GM12878 (cell line): ENCODE data around the gene RAP2C. TPM values are rescaled to one million over a fixed set of nuclear protein-coding genes. Genes with fewer than 3 reads are reported as not detected.

Experiments
- ATAC-seq: fragments of 200-7000 bp; cut with Tn5 transposase; 3 replicates; pipeline ENCODE4 v1.9.1; 2020; ENCODE audit warnings: mild to moderate bottlenecking, moderate library complexity
- BruUV-seq: library from RNA; stranded (reverse); fragments of 400-500 nt; replicated peaks from 2 replicates; lab custom pipeline; 2021; lab: Mats Ljungman, UMichigan
- CTCF ChIA-PET: fragments of 300-600 bp; sonication (Branson Sonifier 250); formaldehyde crosslinking; extraction: SDS; loops from one replicate; lab custom pipeline; 2021; ENCODE audit warnings: inconsistent platforms; lab: Yijun Ruan, JAX
- POLR2A ChIA-PET: fragments of 350-600 bp; formaldehyde crosslinking; extraction: SDS; loops from one replicate; lab custom pipeline; 2021; ENCODE audit warnings: inconsistent platforms; lab: Charles Lee
- RAD21 ChIA-PET: fragments of 300-600 bp; sonication (Branson Sonifier 250); formaldehyde crosslinking; loops from one replicate; lab custom pipeline; 2023; ENCODE audit warnings: antibody characterized with exemption; ENCODE audit not compliant: unreplicated experiment; lab: Charles Lee
- SMC1A ChIA-PET: fragments of 300-600 bp; sonication (Branson Sonifier 250); formaldehyde crosslinking; loops from one replicate; lab custom pipeline; 2023; ENCODE audit not compliant: unreplicated experiment, uncharacterized antibody; lab: Charles Lee
- DNase-seq: peaks from one replicate; pipeline ENCODE4 v3.0.0-alpha.2; 2011; ENCODE audit warnings: low read depth, low spot score
- FAIRE-seq: peaks from 3 replicates; lab custom pipeline; 2011; peaks lifted over from hg19 to GRCh38; lab: Jason Lieb, UNC
- H2AFZ ChIP-seq: 2 replicates; pipeline ENCODE4 v1.6.0; 2011; ENCODE audit warnings: low read depth, low read length, control low read depth; ENCODE audit not compliant: control insufficient read depth
- H3K27ac ChIP-seq: 2 replicates; pipeline ENCODE4 v1.5.1; 2011; ENCODE audit warnings: control low read depth; ENCODE audit not compliant: control insufficient read depth, insufficient read depth
- H3K27me3 ChIP-seq, 2 experiments: replicated peaks in 1 of 2; 2 replicates each; pipeline versions ENCODE4 v1.6.0 to v1.6.1; 2011; ENCODE audit warnings: low read length in 1 of 2; ENCODE audit not compliant: control insufficient read depth in 2 of 2, insufficient read depth in 2 of 2
- H3K36me3 ChIP-seq, 2 experiments: 2 replicates each; pipeline ENCODE4 v1.5.1; 2011; ENCODE audit warnings: low read length in 1 of 2; ENCODE audit not compliant: control insufficient read depth in 2 of 2, insufficient read depth in 2 of 2
- H3K4me1 ChIP-seq: 2 replicates; pipeline ENCODE4 v1.6.1; 2011; ENCODE audit warnings: mild to moderate bottlenecking, low read length, moderate library complexity, mixed read lengths; ENCODE audit not compliant: control insufficient read depth, insufficient read depth
- H3K4me2 ChIP-seq: 2 replicates; pipeline ENCODE4 v1.6.0; 2011; ENCODE audit warnings: control low read depth; ENCODE audit not compliant: control insufficient read depth, insufficient read depth
- H3K4me3 ChIP-seq: fragments of 200-600 bp; sonication (generic); 2 replicates; pipeline ENCODE4 v1.5.1; 2016
- H3K79me2 ChIP-seq: 2 replicates; pipeline ENCODE4 v1.6.0; 2011; ENCODE audit warnings: low read length; ENCODE audit not compliant: control insufficient read depth, insufficient read depth
- H3K9ac ChIP-seq: 2 replicates; pipeline ENCODE4 v1.8.0; 2011; ENCODE audit warnings: low read length, control low read depth, mixed read lengths; ENCODE audit not compliant: control insufficient read depth, insufficient read depth
- H3K9me3 ChIP-seq: replicated peaks from 3 replicates; pipeline ENCODE4 v1.5.1; 2011; ENCODE audit warnings: mild to moderate bottlenecking, low read length; ENCODE audit not compliant: control insufficient read depth, insufficient read depth
- H4K20me1 ChIP-seq: 2 replicates; pipeline ENCODE4 v1.6.0; 2011; ENCODE audit not compliant: control insufficient read depth, insufficient read depth
- ASH2L ChIP-seq: fragments of 300-600, 200-600 bp; sonication (generic); IDR thresholded peaks from 2 replicates; pipeline ENCODE4 v1.6.1; 2017; ENCODE audit warnings: low read depth, mild to moderate bottlenecking, borderline replicate concordance
- EP300 ChIP-seq, 2 experiments: fragments of 150-350 bp in 1 of 2; IDR thresholded peaks; 2 replicates each; pipeline ENCODE4 v1.6.1; 2011 to 2012; ENCODE audit warnings: low read depth in 2 of 2, low read length in 2 of 2, borderline replicate concordance in 1 of 2, improper control_type of control experiment in 1 of 2, inconsistent platforms in 1 of 2; ENCODE audit not compliant: control insufficient read depth in 1 of 2
- PAX8 ChIP-seq: fragments of 450-650 bp; IDR thresholded peaks from 2 replicates; pipeline ENCODE4 v1.6.1; 2017; ENCODE audit warnings: mild to moderate bottlenecking, moderate library complexity
- SRF ChIP-seq, 2 experiments: IDR thresholded peaks; 2 replicates each; pipeline ENCODE4 v1.6.1; 2011; ENCODE audit warnings: low read depth in 2 of 2, low read length in 2 of 2, mild to moderate bottlenecking in 1 of 2, moderate library complexity in 1 of 2
- WGBS: methylation state at CpG from one replicate; pipeline ENCODE4 v1.1.6; 2016; ENCODE audit warnings: low lambda C conversion rate; ENCODE audit not compliant: insufficient replicate concordance, insufficient coverage; ENCODE audit errors: missing lambda C conversion rate; 5-methylcytosine and 5-hydroxymethylcytosine counted together
- in situ Hi-C: fragments of 300-500 bp; cut with MboI; formaldehyde crosslinking; loops from 9 replicates; pipeline ENCODE4 v1.14.3; 2018; ENCODE audit warnings: mixed read lengths
- intact Hi-C: fragments of 100-400 bp; cut with micrococcal nuclease; formaldehyde crosslinking; loops from one replicate; pipeline ENCODE4 v1.14.2; 2022; ENCODE audit not compliant: unreplicated experiment
- polyA plus RNA-seq, 11 experiments: library from polyadenylated mRNA; depleted of rRNA in 4 of 11; unstranded in 6 of 11; stranded (reverse) in 5 of 11; fragments of >200 nt; fragmentation: Nextera tagmentation in 4 of 11; fragmentation: Illumina TruSeq in 1 of 11; extraction: Ambion mirVana in 4 of 11; extraction: Trizol in 1 of 11; gene quantifications; 1 replicate in 1 of 11; 2 replicates in 10 of 11; pipeline versions ENCODE4 v1.2.1 to v1.2.3, GENCODE V29; 2011 to 2016; ENCODE audit warnings: inconsistent platforms in 2 of 11, missing spikeins in 2 of 11, low read depth in 1 of 11
- total RNA-seq, 4 experiments: library from RNA; depleted of rRNA in 3 of 4; stranded (reverse); fragments of >200 nt in 3 of 4; fragmentation: Illumina TruSeq in 1 of 4; extraction: Trizol in 1 of 4; gene quantifications; 2 replicates each; pipeline versions ENCODE4 v1.2.1 to v1.2.3, GENCODE V29; 2013 to 2021
- TF ChIP-seq, protein P1 (sequence below): fragments of 450-650 bp; IDR thresholded peaks from 2 replicates; pipeline ENCODE4 v1.6.1; 2017; ENCODE audit warnings: mild to moderate bottlenecking, low read depth, inconsistent platforms; ENCODE audit not compliant: poor library complexity, severe bottlenecking

RAP2C gene
- total and polyA plus RNA-seq, 10 of the 15 experiments (the other 5 are each of a cell fraction or from before 2014, with no cell fraction given): 17.1 to 32.1 (median 25.4) TPM

GRCh38 chrX:132236121-132236520 lies 16.9 kb upstream of the RAP2C start (continued):
- TF ChIP-seq ASH2L: no peak
- no peak for TF ChIP-seq EP300 (IDR thresholded peaks at IDR 0.05; ENCODE audit: borderline replicate concordance in 1 of 2, control insufficient read depth in 1 of 2, low read depth in 2 of 2, low read length in 2 of 2)
- TF ChIP-seq PAX8: no peak
- TF ChIP-seq, protein P1, sequence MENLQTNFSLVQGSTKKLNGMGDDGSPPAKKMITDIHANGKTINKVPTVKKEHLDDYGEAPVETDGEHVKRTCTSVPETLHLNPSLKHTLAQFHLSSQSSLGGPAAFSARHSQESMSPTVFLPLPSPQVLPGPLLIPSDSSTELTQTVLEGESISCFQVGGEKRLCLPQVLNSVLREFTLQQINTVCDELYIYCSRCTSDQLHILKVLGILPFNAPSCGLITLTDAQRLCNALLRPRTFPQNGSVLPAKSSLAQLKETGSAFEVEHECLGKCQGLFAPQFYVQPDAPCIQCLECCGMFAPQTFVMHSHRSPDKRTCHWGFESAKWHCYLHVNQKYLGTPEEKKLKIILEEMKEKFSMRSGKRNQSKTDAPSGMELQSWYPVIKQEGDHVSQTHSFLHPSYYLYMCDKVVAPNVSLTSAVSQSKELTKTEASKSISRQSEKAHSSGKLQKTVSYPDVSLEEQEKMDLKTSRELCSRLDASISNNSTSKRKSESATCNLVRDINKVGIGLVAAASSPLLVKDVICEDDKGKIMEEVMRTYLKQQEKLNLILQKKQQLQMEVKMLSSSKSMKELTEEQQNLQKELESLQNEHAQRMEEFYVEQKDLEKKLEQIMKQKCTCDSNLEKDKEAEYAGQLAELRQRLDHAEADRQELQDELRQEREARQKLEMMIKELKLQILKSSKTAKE: no peak

GRCh38 chrX:132235488-132235887 lies 16.2 kb upstream of the RAP2C start:
- Histone ChIP-seq H2AFZ (no peak overlapping the region), H3K4me1 (no peaks in the 10 kb centered on the region), H3K27me3 (no peaks in the 10 kb centered on the region), H3K9me3 (no peaks in the 10 kb centered on the region), H3K4me3 (no peak overlapping the region), H3K27ac (no peak overlapping the region), H3K36me3 (no peaks in the 10 kb centered on the region), H3K9ac (no peak overlapping the region), H3K4me2 (no peak overlapping the region), H3K79me2 (no peaks in the 10 kb centered on the region), H4K20me1 (no peaks in the 10 kb centered on the region)
- SMC1A ChIA-PET: no interaction called here
- FAIRE-seq (no peak), DNase-seq (no peak), ATAC-seq (no peak)
- BruUV-seq: no TSS peak
- RAD21 ChIA-PET: no interaction called here
- POLR2A ChIA-PET: no interaction called here
- intact Hi-C loops: no loop called here
- in situ Hi-C loops: no loop called here
- CTCF ChIA-PET: no interaction called here
- 56% methylated on average over 5 of the region's 5 CpGs for WGBS
- TF ChIP-seq SRF (IDR thresholded peaks at IDR 0.05; ENCODE audit: low read depth in 2 of 2, low read length in 2 of 2): no peak
